ENCODE data around the gene VEPH1.

VEPH1 gene

GRCh38 chr3:157257101-157257500 lies 246.1 kb downstream of the VEPH1 start:
- no peak overlapping the region for H3K4me3 ChIP-seq (ENCODE audit: low read depth, low read length)
- DNase-seq (ENCODE audit: low read depth): no peak
- TF ChIP-seq CTCF (IDR thresholded peaks at IDR 0.05; ENCODE audit: insufficient read depth, low read depth, low read length, missing control alignments): no peak

- H3K4me3 ChIP-seq (ENCODE audit: low read depth, low read length): no peak overlapping the region
- DNase-seq (ENCODE audit: low read depth): no peak
- no peak for TF ChIP-seq CTCF (IDR thresholded peaks at IDR 0.05; ENCODE audit: insufficient read depth, low read depth, low read length, missing control alignments)
Observed at GRCh38 chr3:157255797-157256196, 247.4 kb downstream of the VEPH1 start.

- DNase-seq (ENCODE audit: low read depth): no peak
Observed at GRCh38 chr3:157251685-157252084, 251.5 kb downstream of the VEPH1 start.

DNA sequence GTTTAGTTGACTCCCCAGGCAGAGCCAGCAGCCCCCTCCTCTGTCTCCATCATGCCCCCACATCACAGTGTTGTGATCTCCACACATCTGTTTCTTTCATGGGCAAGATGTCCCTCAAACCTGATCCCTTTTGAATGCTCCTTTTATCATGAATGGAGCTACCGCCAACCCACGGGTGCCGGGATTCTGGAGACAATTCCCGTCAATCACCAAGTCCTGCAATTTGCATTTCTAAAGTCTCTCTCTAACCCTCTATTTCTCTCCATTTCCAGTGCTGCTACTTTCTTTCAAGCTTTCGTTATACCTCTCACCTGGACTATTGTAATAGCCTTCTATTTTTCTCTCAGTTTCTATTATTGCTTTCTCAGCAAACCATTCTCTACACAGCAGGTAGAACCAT lies 253.6 kb downstream of the VEPH1 start:
- H3K4me3 ChIP-seq (ENCODE audit: low read depth, low read length): no peak overlapping the region
- no peak for TF ChIP-seq CTCF (IDR thresholded peaks at IDR 0.05; ENCODE audit: insufficient read depth, low read depth, low read length, missing control alignments)
- no peak for DNase-seq (ENCODE audit: low read depth)

More at GRCh38 chr3:157251685-157252084, 251.5 kb downstream of the VEPH1 start:
- H3K4me3 ChIP-seq (ENCODE audit: low read depth, low read length): no peak overlapping the region
- no peak for TF ChIP-seq CTCF (IDR thresholded peaks at IDR 0.05; ENCODE audit: insufficient read depth, low read depth, low read length, missing control alignments)

- no peak overlapping the region for H3K4me3 ChIP-seq (ENCODE audit: low read depth, low read length)
- no peak for TF ChIP-seq CTCF (IDR thresholded peaks at IDR 0.05; ENCODE audit: insufficient read depth, low read depth, low read length, missing control alignments)
- no peak for DNase-seq (ENCODE audit: low read depth)
Observed at GRCh38 chr3:157248590-157249422, 254.4 kb downstream of the VEPH1 start.

DNA sequence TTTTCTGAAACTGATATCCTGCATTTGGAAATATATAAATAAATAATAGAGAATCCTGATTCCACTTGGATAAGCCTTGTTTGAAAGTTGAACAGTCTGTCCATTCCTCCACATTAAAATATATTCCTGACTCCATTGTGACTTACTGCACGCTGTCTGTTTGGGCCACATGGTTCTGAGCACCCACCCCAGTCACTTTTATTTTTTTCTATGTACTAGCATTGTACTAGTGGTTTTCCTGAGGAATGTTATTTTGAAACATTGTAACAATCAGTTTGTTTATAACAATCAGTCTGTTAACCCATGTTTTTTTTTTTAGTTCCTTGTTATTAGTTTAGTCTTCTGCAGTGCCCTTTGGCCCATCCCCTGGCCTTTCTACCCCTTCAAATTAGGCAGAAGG lies 255.8 kb downstream of the VEPH1 start:
- no peak for DNase-seq (ENCODE audit: low read depth)
- no peak for TF ChIP-seq CTCF (IDR thresholded peaks at IDR 0.05; ENCODE audit: insufficient read depth, low read depth, low read length, missing control alignments)

DNA sequence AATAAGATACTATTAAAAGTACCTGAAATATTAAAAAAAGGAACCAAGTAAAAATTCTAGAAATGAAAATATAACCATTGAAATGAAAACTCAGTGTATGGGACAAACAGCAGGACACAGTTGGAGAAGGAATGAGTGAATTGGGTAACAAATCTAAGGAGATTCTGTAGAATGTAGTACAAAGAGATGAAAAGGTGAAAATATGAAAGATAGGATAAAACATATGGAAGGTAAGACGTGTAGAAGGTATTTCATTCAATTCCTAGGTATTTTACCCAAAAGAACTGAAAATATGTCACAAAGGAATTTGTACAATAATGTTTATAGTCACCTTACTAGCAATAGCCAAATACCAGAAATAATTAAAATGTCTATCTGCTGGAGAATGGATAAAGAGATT lies 260.4 kb downstream of the VEPH1 start:
- no peak for TF ChIP-seq CTCF (IDR thresholded peaks at IDR 0.05; ENCODE audit: insufficient read depth, low read depth, low read length, missing control alignments)
- H3K4me3 ChIP-seq (ENCODE audit: low read depth, low read length): no peak overlapping the region

More for the DNA sequence above, 255.8 kb downstream of the VEPH1 start:
- H3K4me3 ChIP-seq (ENCODE audit: low read depth, low read length): no peak overlapping the region

More for the DNA sequence above, 260.4 kb downstream of the VEPH1 start:
- DNase-seq (ENCODE audit: low read depth): no peak
